HEK293 (cell line): Measurements from ENCODE around the gene ADAMTS4.

Experiments used
- ZNF121 ChIP-seq: fragments of 450-650 bp; formaldehyde crosslinking; IDR thresholded peaks from 2 replicates; pipeline ENCODE4 v1.5.1; 2016; ENCODE audit warnings: missing biosample characterization, missing genetic modification characterization
- ZNF473 ChIP-seq: fragments of 450-650 bp; formaldehyde crosslinking; IDR thresholded peaks from 2 replicates; pipeline ENCODE4 v1.5.1; 2017; ENCODE audit warnings: missing biosample characterization, missing genetic modification characterization
- ZNF510 ChIP-seq: fragments of 450-650 bp; formaldehyde crosslinking; IDR thresholded peaks from 2 replicates; pipeline ENCODE4 v1.5.1; 2018; ENCODE audit warnings: mild to moderate bottlenecking, missing genetic modification characterization, missing biosample characterization; ENCODE audit not compliant: insufficient replicate concordance
- TF ChIP-seq, protein P1 (sequence below): fragments of 450-650 bp; formaldehyde crosslinking; IDR thresholded peaks from 2 replicates; pipeline ENCODE4 v1.5.1; 2016; ENCODE audit warnings: missing biosample characterization, missing genetic modification characterization
- TF ChIP-seq, protein P2 (sequence below): fragments of 450-650 bp; formaldehyde crosslinking; IDR thresholded peaks from 2 replicates; pipeline ENCODE4 v1.5.1; 2016; ENCODE audit warnings: missing biosample characterization, missing genetic modification characterization
- TF ChIP-seq, protein P3 (sequence below): fragments of 450-650 bp; formaldehyde crosslinking; IDR thresholded peaks from 2 replicates; pipeline ENCODE4 v1.5.1; 2017; ENCODE audit warnings: missing biosample characterization, missing genetic modification characterization
- TF ChIP-seq, protein P4 (sequence below): fragments of 450-650 bp; formaldehyde crosslinking; IDR thresholded peaks from 2 replicates; pipeline ENCODE4 v1.5.1; 2016; ENCODE audit warnings: missing biosample characterization, missing genetic modification characterization

DNA sequence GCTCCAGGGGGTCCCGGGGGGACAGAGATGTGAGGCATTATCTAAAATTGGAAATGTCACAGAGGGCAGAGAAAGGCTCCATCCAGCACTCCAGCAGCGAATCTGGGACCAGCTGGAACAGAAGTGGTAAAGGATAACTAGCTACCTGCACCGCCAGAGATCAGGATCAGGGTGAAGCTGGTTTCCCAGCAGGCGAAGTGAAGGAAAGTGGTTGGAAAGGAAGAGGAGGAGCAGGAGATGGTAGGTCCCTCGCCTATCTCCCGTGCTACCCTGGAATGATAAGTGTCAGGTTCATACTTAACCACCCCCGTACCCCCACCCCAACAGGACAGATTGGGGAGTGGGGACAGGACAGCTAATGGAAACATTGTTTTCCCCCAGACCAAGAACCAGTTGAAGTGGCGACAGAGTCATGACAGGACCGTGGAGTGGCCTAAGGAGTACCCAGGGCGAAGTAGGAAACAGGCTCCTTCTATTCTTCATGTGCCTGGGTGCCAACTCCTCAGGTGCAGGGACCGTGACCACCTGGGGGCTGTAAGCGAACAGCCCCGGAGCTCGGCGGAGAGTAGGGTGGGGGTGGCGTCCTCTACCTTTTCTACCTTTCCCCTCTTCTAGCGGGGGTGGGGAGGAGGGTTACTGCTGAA is 22.3 kb downstream of the ADAMTS4 start:
- no peak for TF ChIP-seq ZNF121 (tag by site-specific recombination)
- TF ChIP-seq, protein P1, sequence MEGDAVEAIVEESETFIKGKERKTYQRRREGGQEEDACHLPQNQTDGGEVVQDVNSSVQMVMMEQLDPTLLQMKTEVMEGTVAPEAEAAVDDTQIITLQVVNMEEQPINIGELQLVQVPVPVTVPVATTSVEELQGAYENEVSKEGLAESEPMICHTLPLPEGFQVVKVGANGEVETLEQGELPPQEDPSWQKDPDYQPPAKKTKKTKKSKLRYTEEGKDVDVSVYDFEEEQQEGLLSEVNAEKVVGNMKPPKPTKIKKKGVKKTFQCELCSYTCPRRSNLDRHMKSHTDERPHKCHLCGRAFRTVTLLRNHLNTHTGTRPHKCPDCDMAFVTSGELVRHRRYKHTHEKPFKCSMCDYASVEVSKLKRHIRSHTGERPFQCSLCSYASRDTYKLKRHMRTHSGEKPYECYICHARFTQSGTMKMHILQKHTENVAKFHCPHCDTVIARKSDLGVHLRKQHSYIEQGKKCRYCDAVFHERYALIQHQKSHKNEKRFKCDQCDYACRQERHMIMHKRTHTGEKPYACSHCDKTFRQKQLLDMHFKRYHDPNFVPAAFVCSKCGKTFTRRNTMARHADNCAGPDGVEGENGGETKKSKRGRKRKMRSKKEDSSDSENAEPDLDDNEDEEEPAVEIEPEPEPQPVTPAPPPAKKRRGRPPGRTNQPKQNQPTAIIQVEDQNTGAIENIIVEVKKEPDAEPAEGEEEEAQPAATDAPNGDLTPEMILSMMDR (tag by site-specific recombination): no peak
- TF ChIP-seq, protein P2, sequence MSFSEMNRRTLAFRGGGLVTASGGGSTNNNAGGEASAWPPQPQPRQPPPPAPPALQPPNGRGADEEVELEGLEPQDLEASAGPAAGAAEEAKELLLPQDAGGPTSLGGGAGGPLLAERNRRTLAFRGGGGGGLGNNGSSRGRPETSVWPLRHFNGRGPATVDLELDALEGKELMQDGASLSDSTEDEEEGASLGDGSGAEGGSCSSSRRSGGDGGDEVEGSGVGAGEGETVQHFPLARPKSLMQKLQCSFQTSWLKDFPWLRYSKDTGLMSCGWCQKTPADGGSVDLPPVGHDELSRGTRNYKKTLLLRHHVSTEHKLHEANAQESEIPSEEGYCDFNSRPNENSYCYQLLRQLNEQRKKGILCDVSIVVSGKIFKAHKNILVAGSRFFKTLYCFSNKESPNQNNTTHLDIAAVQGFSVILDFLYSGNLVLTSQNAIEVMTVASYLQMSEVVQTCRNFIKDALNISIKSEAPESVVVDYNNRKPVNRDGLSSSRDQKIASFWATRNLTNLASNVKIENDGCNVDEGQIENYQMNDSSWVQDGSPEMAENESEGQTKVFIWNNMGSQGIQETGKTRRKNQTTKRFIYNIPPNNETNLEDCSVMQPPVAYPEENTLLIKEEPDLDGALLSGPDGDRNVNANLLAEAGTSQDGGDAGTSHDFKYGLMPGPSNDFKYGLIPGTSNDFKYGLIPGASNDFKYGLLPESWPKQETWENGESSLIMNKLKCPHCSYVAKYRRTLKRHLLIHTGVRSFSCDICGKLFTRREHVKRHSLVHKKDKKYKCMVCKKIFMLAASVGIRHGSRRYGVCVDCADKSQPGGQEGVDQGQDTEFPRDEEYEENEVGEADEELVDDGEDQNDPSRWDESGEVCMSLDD: no peak
- TF ChIP-seq ZNF473 (tag by site-specific recombination): no peak
- TF ChIP-seq, protein P3, sequence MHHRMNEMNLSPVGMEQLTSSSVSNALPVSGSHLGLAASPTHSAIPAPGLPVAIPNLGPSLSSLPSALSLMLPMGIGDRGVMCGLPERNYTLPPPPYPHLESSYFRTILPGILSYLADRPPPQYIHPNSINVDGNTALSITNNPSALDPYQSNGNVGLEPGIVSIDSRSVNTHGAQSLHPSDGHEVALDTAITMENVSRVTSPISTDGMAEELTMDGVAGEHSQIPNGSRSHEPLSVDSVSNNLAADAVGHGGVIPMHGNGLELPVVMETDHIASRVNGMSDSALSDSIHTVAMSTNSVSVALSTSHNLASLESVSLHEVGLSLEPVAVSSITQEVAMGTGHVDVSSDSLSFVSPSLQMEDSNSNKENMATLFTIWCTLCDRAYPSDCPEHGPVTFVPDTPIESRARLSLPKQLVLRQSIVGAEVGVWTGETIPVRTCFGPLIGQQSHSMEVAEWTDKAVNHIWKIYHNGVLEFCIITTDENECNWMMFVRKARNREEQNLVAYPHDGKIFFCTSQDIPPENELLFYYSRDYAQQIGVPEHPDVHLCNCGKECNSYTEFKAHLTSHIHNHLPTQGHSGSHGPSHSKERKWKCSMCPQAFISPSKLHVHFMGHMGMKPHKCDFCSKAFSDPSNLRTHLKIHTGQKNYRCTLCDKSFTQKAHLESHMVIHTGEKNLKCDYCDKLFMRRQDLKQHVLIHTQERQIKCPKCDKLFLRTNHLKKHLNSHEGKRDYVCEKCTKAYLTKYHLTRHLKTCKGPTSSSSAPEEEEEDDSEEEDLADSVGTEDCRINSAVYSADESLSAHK (tag by site-specific recombination): no peak
- TF ChIP-seq, protein P4, sequence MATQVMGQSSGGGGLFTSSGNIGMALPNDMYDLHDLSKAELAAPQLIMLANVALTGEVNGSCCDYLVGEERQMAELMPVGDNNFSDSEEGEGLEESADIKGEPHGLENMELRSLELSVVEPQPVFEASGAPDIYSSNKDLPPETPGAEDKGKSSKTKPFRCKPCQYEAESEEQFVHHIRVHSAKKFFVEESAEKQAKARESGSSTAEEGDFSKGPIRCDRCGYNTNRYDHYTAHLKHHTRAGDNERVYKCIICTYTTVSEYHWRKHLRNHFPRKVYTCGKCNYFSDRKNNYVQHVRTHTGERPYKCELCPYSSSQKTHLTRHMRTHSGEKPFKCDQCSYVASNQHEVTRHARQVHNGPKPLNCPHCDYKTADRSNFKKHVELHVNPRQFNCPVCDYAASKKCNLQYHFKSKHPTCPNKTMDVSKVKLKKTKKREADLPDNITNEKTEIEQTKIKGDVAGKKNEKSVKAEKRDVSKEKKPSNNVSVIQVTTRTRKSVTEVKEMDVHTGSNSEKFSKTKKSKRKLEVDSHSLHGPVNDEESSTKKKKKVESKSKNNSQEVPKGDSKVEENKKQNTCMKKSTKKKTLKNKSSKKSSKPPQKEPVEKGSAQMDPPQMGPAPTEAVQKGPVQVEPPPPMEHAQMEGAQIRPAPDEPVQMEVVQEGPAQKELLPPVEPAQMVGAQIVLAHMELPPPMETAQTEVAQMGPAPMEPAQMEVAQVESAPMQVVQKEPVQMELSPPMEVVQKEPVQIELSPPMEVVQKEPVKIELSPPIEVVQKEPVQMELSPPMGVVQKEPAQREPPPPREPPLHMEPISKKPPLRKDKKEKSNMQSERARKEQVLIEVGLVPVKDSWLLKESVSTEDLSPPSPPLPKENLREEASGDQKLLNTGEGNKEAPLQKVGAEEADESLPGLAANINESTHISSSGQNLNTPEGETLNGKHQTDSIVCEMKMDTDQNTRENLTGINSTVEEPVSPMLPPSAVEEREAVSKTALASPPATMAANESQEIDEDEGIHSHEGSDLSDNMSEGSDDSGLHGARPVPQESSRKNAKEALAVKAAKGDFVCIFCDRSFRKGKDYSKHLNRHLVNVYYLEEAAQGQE (tag by site-specific recombination): no peak
- no peak for TF ChIP-seq ZNF510 (tag by site-specific recombination)
